SJSA1 (cell line): ENCODE data around the gene RHBDF1. TPM values are rescaled to one million over a fixed set of nuclear protein-coding genes. Genes with fewer than 3 reads are reported as not detected.
"Not testable (repeated sequence)": the region's sequence is repeated elsewhere in the genome, so short reads cannot be mapped to it uniquely, and the experiment has no call there.

ENCODE experiments used
- DNase-seq, 2 experiments: peaks; one replicate each; pipeline ENCODE4 v3.0.0-alpha.2; 2015 to 2020; ENCODE audit warnings: low spot score in 2 of 2, low read depth in 1 of 2
- H3K27ac ChIP-seq: fragments of 250-450 bp; sonication (Bioruptor Pico); 2 replicates; pipeline ENCODE4 v1.5.1; 2020; ENCODE audit warnings: mild to moderate bottlenecking, moderate library complexity
- H3K27me3 ChIP-seq: fragments of 250-450 bp; sonication (Bioruptor Pico); replicated peaks from 2 replicates; pipeline ENCODE4 v1.5.1; 2020; ENCODE audit warnings: mild to moderate bottlenecking, moderate library complexity
- H3K36me3 ChIP-seq: fragments of 250-450 bp; sonication (Bioruptor Pico); 2 replicates; pipeline ENCODE4 v1.5.1; 2020; ENCODE audit warnings: mild to moderate bottlenecking
- H3K4me1 ChIP-seq: fragments of 250-450 bp; sonication (Bioruptor Pico); replicated peaks from 2 replicates; pipeline ENCODE4 v1.6.1; 2021; ENCODE audit warnings: mild to moderate bottlenecking
- H3K4me3 ChIP-seq: fragments of 250-450 bp; sonication (Bioruptor Pico); 2 replicates; pipeline ENCODE4 v1.5.1; 2020; ENCODE audit warnings: mild to moderate bottlenecking
- H3K9me3 ChIP-seq: fragments of 250-450 bp; sonication (Bioruptor Pico); replicated peaks from 2 replicates; pipeline ENCODE4 v1.5.1; 2020; ENCODE audit warnings: mild to moderate bottlenecking
- total RNA-seq: library from RNA; depleted of rRNA; stranded (reverse); fragments of >200 nt; shearing (Covaris generic); gene quantifications from 2 replicates; pipeline ENCODE4 v1.2.3, GENCODE V29; 2014

The RHBDF1 gene
- total RNA-seq, 1 experiment from 2014 or later = 21.4 TPM

- H3K27ac ChIP-seq = no peak overlapping the region
Observed at GRCh38 chr16:35678-36305, 36.6 kb downstream of the RHBDF1 start.

DNA sequence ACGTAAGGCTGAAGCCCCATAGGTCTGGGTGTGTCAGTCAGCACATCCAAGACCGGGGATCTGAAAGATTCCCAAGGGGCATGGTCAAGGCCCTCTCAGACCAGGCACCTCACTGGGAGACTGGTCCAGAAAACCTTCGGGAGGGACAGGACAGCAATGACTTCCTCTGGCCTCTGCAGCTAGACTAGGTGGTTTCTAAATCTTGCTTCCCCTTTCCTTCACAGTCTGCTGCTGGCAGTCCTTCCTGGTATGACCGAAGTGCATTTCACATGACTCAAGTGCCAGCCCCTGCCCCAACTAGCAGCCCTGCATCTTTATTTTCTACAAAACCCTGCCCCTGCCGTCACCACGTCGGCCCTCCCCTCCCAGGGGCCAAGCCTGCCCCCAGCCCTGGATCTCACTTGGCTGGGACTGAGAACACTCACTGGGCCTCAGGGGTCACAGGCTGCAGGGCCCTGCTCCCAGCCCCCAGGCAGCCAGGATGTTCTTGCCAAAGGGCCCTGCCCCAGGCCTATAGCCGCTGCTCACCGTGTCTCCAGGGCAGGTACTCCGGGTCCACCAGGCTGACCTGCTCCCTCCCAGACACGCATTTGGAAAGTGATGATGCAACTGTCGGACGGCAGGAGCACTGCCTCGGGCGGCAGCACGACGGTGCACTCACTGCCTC is 37.3 kb downstream of the RHBDF1 start:
- no peaks in the 10 kb centered on the region for H3K27me3 ChIP-seq
- H3K27ac ChIP-seq = no peak overlapping the region
- H3K4me3 ChIP-seq = no peak overlapping the region
- H3K36me3 ChIP-seq = no peaks in the 10 kb centered on the region
- no peaks in the 10 kb centered on the region for H3K4me1 ChIP-seq
- no peaks in the 10 kb centered on the region for H3K9me3 ChIP-seq
- no peak for DNase-seq

More at GRCh38 chr16:35678-36305, 36.6 kb downstream of the RHBDF1 start:
- Histone ChIP-seq H3K36me3 (no peaks in the 10 kb centered on the region), H3K4me3 (no peak overlapping the region), H3K9me3 (no peaks in the 10 kb centered on the region), H3K27me3 (no peaks in the 10 kb centered on the region), H3K4me1 (no peaks in the 10 kb centered on the region)
- DNase-seq = no peak

DNA sequence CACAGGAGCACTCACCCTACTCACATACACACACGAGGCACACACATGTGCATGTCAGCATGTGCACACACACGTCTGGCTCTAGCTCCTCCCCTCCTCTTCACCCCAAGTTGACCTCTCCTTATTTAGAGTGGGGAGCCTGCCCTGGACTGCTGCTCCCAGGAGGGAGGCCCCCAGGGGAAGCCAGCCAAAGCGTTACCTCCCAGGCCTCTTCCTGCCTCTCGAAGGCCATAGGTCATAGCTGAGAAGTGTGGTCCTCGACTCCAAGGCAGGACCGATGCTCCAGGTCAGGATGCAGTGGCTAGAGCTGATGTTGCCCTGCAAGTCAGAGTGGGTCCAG is 37.8 kb downstream of the RHBDF1 start:
- no peaks in the 10 kb centered on the region for H3K27me3 ChIP-seq
- H3K4me1 ChIP-seq = no peaks in the 10 kb centered on the region
- DNase-seq = no peak
- no peaks in the 10 kb centered on the region for H3K9me3 ChIP-seq
- H3K36me3 ChIP-seq = no peaks in the 10 kb centered on the region
- no peak overlapping the region for H3K4me3 ChIP-seq
- H3K27ac ChIP-seq = no peak overlapping the region

DNA sequence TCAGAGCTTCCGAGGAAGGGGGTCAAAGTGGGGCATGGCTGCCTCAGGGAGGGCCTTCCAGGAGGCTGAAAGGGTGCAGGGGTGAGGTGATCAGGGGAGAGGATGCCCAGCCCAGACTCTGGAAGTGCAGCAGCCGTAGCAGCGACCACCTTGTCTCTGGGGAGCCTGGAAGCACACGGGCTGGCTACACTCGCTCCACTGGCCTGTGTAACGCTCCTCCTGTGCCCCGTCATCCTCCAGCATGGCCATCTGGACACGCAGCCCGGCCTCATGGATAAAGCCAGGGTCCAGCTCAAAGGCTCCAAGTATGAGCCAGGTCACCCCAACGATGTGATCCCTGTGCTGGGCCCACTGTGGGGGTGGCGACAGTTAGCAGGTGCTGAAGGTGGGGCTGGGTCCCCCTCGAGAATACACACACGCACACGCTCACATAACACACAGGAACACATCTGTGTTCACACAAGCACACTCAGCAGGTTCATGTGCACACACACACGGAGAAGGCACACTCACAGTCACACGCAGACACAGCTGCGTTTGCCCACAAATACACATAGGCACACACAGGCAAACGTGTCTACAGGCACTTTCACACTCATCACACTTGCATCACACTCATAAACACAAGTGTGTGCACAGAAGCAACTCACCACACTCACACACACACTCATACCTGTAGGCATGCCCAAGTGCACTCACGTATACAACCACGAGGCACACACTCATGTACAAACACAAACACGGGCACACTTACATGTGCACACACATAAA is 38.4 kb downstream of the RHBDF1 start:
- Histone ChIP-seq H3K9me3 (no peaks in the 10 kb centered on the region), H3K4me3 (no peak overlapping the region), H3K27me3 (no peaks in the 10 kb centered on the region), H3K4me1 (no peaks in the 10 kb centered on the region), H3K27ac (no peak overlapping the region), H3K36me3 (no peaks in the 10 kb centered on the region)
- no peak for DNase-seq

- not testable (repeated sequence) for H3K4me3 ChIP-seq, H3K4me1 ChIP-seq, H3K36me3 ChIP-seq, H3K27ac ChIP-seq, H3K27me3 ChIP-seq, DNase-seq, H3K9me3 ChIP-seq
Observed at GRCh38 chr16:33154-33876, 39.1 kb downstream of the RHBDF1 start.

- not testable (repeated sequence) for H3K9me3 ChIP-seq, H3K4me3 ChIP-seq, H3K27me3 ChIP-seq, DNase-seq, H3K27ac ChIP-seq, H3K4me1 ChIP-seq, H3K36me3 ChIP-seq
Observed at GRCh38 chr16:30627-31026, 41.8 kb downstream of the RHBDF1 start.

GRCh38 chr16:25926-26348 is 46.5 kb downstream of the RHBDF1 start:
- not testable (repeated sequence) for H3K4me3 ChIP-seq, H3K27me3 ChIP-seq, H3K36me3 ChIP-seq, DNase-seq, H3K9me3 ChIP-seq, H3K4me1 ChIP-seq, H3K27ac ChIP-seq

DNA sequence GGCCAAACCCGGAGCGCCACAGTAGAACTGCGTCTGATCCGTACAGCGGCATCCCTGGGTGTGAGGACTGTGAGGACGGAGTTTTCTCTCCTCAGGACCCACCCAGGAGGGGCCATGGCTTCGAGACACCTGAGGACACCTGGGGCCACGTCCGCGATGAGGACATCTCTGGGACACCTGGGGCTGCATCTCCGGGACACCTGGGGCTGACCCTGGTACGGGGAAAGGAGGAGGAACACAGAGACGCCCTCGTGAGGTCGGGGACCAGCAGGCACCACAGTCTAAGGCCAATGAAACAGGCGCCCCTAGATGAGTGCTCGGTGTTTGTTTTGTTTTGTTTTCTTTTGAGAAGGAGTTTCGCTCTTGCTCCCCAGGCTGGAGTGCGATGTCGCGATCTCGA is 48.3 kb downstream of the RHBDF1 start:
- not testable (repeated sequence) for DNase-seq, H3K27ac ChIP-seq, H3K36me3 ChIP-seq, H3K27me3 ChIP-seq, H3K4me3 ChIP-seq, H3K4me1 ChIP-seq, H3K9me3 ChIP-seq

GRCh38 chr16:20886-21285 is 51.5 kb downstream of the RHBDF1 start:
- not testable (repeated sequence) for H3K4me3 ChIP-seq

DNA sequence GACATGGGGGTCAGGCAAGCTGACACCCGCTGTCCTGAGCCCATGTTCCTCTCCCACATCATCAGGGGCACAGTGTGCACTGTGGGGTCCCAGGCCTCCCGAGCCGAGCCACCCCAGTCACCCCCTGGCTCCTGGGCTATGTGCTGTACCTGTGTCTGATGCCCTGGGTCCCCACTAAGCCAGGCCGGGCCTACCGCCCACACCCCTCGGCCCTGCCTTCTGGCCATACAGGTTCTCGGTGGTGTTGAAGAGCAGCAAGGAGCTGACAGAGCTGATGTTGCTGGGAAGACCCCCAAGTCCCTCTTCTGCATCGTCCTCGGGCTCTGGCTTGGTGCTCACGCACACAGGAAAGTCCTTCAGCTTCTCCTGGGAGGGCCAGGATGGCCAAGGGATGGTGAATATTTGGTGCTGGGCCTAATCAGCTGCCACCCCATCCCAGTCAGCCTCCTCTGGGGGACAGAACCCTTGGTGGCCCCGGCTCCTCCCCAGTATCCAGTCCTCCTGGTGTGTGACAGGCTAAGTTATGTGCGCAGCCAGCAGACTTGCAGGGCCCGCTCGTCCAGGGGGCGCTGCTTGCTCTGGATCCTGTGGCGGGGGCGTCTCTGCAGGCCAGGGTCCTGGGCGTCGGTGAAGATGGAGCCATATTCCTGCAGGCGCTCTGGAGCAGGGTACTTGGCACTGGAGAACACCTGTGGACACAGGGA is 55.2 kb downstream of the RHBDF1 start:
- not testable (repeated sequence) for H3K4me1 ChIP-seq, H3K36me3 ChIP-seq, H3K27ac ChIP-seq, H3K27me3 ChIP-seq, DNase-seq, H3K4me3 ChIP-seq, H3K9me3 ChIP-seq

More at GRCh38 chr16:20886-21285, 51.5 kb downstream of the RHBDF1 start:
- not testable (repeated sequence) for H3K27me3 ChIP-seq, H3K4me1 ChIP-seq, H3K27ac ChIP-seq, H3K36me3 ChIP-seq, H3K9me3 ChIP-seq, DNase-seq

- H3K36me3 ChIP-seq, H3K27me3 ChIP-seq, H3K9me3 ChIP-seq, H3K27ac ChIP-seq, H3K4me3 ChIP-seq, H3K4me1 ChIP-seq: not testable (repeated sequence)
- DNase-seq = peak in 1 of 2 experiments; percentile 73
Observed at GRCh38 chr16:10772-11171, 61.7 kb downstream of the RHBDF1 start.

GRCh38 chr16:9903-10665 is 62.3 kb downstream of the RHBDF1 start:
- Histone ChIP-seq H3K4me3 (no peak overlapping the region), H3K9me3 (no peaks in the 10 kb centered on the region), H3K27me3 (no peaks in the 10 kb centered on the region), H3K36me3 (no peaks in the 10 kb centered on the region), H3K4me1 (no peaks in the 10 kb centered on the region), H3K27ac (no peak overlapping the region)
- no peak for DNase-seq
